ENCODE measurements around the gene CYBA.
A peak's percentile ranks its signal among the peaks of the same experiment; 100 is the strongest.

CYBA gene

DNA sequence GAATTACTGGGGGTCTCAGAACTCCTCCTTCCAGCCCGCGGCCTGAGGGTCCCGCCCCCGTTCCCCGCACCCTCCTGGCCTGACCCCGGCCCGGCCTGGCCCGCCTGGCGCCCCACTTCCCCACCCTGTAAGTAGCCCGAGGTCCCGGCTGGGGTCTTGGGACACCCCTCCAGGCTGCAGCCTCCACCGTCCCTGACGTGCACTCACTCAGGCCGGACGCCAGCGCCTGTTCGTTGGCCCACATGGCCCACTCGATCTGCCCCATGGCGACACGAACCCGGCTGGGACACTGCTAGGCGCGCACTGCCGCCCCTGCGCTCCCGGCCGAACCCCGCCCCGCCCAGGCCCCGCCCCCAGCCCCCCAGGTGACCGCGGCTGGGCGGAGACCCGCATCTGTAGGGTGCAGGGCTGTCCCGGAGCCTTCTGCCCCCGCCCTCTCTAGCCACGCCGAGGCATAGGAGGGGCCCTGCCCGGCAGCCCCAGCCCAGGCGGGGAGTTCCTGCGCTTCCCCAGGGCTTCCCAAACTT is at the start of gene CYBA:
Gene CYBA (minus strand): TSS at position 305 of the 527 bp plus-strand sequence. CDS start 40 bp downstream, at position 265.
- Mint-ChIP-seq H3K9me3 (no peaks in the 10 kb centered on the region), H3K4me3 (peak within 1 kb of the TSS; percentile 90), H3K36me3 (ENCODE audit: low read depth) (peaks cover 17% of the 10 kb centered on the region), H3K4me1 (ENCODE audit: low read depth) (peaks cover 12% of the 10 kb centered on the region), H3K27me3 (ENCODE audit: low read depth) (no peaks in the 10 kb centered on the region), H3K27ac (peak within 1 kb of the TSS; percentile 94)
- peak; percentile 87 for DNase-seq (ENCODE audit: low spot score)

DNA sequence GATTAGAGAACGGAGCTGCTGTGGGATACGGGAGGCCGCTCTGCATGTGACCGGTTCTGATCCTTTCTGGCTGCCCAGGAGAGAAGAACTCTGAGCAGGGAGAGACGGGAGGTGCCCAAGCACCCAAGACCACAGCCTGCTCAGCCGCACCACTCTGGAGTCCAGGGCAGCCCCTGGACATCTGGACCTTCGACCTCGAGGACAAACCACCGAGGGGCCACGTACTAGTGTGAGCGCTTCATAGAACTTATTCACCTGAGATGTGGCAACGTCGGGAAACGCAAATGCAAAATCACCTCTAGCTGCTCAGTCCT is 49.4 kb upstream of the CYBA start:
- H3K27ac Mint-ChIP-seq: peak overlapping the region; percentile 77
- peaks cover 47% of the 10 kb centered on the region for H3K36me3 Mint-ChIP-seq (ENCODE audit: low read depth)
- DNase-seq (ENCODE audit: low spot score): no peak
- H3K27me3 Mint-ChIP-seq (ENCODE audit: low read depth): no peaks in the 10 kb centered on the region
- no peaks in the 10 kb centered on the region for H3K9me3 Mint-ChIP-seq
- H3K4me1 Mint-ChIP-seq (ENCODE audit: low read depth): peaks cover 38% of the 10 kb centered on the region
- peak overlapping the region; percentile 85 for H3K4me3 Mint-ChIP-seq

DNA sequence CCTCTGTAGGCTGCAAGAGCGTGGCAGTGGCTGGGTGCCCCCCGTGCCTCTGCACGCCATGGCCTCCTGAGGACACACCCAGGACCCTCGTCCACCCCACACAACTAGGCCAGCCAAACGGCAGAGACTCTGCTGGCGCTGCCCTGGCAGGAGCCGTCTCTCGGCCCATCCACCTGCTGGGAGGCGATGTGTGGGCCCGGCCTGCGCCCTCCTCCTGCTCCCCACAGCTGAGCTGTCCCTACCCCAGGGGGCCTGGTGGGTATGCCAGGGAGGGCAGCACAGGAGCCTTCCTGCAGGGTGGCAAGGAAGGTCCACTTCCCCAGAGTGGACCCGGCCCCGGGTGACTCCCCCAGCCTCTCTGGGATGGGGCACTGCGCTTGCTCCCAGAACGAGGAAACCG is 48.3 kb upstream of the CYBA start:
- Mint-ChIP-seq H3K4me3 (no peak overlapping the region), H3K9me3 (no peaks in the 10 kb centered on the region), H3K27ac (no peak overlapping the region), H3K36me3 (ENCODE audit: low read depth) (peaks cover 46% of the 10 kb centered on the region), H3K27me3 (ENCODE audit: low read depth) (no peaks in the 10 kb centered on the region), H3K4me1 (ENCODE audit: low read depth) (peaks cover 36% of the 10 kb centered on the region)
- no peak for DNase-seq (ENCODE audit: low spot score)

DNA sequence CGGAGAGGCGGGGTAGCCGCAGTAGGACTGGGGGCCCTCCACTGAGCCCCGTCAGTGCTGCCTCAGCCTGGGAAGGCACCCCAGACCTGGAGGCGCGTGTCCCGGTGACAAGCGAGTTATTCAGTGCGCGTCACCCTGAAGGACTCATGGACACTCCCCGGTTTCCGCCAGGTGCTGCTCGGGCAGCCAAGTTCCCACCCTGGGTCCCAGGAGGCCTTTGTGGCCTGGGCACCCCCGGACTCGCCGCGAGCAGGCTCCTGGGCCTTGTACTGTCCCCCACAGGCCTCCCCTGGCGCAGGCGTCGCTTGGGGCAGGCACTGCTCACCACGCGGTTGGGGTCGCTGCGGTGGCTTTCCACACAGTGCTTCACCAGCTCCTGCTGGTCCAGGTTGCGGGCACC is 47.8 kb upstream of the CYBA start:
- peaks cover 42% of the 10 kb centered on the region for H3K36me3 Mint-ChIP-seq (ENCODE audit: low read depth)
- no peak overlapping the region for H3K27ac Mint-ChIP-seq
- no peaks in the 10 kb centered on the region for H3K9me3 Mint-ChIP-seq
- no peaks in the 10 kb centered on the region for H3K27me3 Mint-ChIP-seq (ENCODE audit: low read depth)
- H3K4me1 Mint-ChIP-seq (ENCODE audit: low read depth): peaks cover 32% of the 10 kb centered on the region
- no peak for DNase-seq (ENCODE audit: low spot score)
- H3K4me3 Mint-ChIP-seq: no peak overlapping the region

DNA sequence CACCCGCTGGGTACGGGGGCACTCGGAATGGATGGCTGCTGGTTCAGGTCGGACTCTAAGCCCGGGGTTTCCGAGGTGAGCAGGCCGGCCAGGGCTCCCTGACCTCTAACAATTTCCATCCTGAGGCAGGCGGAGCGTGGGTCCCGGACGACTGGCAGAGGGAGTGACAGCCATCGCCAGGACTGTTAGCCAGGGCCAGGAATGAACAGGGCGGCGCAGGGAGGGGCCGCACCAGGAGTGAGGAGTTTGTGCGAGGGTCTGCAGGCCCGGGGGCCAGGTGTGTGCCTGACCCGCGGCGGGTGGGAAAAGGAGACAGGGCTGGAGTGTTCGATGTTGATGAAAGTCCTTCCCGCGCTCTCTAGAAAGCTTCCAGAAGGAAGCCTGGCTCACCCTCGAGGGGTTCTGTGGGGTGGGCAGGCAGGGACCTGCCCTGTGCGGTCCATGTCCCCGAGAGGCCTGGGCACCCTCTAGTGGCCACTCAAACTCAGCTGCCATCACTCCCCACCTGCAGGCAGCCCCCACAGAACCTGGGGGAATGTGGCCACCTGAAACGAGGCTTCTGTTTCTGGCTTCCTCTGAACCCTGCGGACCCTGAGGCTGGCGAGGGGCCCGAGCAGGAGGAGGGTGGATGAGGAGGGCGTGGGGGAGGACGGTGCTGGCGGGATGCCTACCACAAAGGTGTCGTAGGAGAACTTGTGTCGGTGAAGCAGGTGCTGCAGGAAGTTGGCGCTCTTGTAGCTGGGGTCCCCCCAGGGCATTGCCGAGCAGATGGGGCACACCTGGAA is 47.2 kb upstream of the CYBA start:
- Mint-ChIP-seq H3K9me3 (no peaks in the 10 kb centered on the region), H3K27ac (peak overlapping the region; percentile 60), H3K36me3 (ENCODE audit: low read depth) (peaks cover 38% of the 10 kb centered on the region), H3K27me3 (ENCODE audit: low read depth) (no peaks in the 10 kb centered on the region), H3K4me1 (ENCODE audit: low read depth) (peaks cover 30% of the 10 kb centered on the region), H3K4me3 (no peak overlapping the region)
- no peak for DNase-seq (ENCODE audit: low spot score)

DNA sequence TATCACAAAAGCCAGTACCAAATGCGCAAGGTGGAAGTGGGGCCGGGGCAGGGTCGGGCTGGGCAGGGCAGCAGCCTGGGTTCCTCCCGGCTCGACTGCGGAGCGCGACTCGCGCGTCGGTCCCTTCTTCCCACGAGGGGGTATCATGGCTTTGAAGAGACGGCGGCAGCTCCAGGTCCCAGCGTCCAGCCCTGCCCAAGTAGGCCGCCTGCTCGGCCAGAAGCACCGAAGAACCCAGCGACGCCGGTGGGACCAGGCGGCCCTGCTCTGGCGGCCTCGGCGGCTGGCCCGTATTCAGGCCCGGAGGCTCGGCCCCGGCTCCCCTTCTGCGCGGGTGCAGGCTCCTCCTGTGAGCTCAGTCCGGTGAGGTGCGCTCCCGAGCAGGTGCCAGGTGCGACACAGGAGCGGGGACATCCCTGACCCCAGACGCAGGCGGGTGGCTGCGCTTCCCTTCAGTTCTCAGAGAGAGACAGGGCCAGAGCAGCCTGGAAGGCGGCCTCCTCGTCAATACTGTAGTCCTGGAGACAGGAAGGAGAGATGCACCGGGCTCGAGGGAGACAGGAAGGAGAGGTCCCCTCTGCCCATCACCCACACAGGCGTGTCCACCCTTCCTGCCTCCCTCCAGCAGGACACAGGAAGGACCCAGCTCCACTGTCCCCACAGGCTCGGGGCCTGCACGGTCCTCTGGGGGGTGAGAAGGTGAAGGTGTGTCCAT is 46.4 kb upstream of the CYBA start:
- Mint-ChIP-seq H3K27me3 (ENCODE audit: low read depth) (no peaks in the 10 kb centered on the region), H3K4me3 (no peak overlapping the region), H3K4me1 (ENCODE audit: low read depth) (peaks cover 29% of the 10 kb centered on the region), H3K27ac (peak overlapping the region; percentile 52), H3K9me3 (no peaks in the 10 kb centered on the region), H3K36me3 (ENCODE audit: low read depth) (peaks cover 31% of the 10 kb centered on the region)
- DNase-seq (ENCODE audit: low spot score): no peak

DNA sequence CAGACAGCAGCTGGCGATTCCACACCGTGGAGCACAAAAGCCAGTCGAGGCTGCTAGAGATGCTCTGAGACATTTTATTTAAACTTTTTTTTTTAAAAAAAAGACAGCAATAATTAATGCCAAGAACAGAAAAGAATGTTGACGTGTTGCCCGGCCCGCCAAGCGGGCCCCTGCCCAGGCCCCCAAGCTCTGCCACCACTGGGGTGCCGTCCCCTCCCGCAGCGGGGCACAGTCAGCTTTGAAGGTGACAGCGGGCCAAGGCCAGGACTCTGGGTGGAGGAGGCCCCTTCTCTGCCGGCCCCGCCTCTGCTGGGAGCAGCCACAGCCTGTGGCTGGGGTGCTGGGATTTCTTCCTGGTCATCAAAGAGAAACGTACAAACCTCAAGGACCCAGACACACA is 45.6 kb upstream of the CYBA start:
- Mint-ChIP-seq H3K27ac (no peak overlapping the region), H3K4me1 (ENCODE audit: low read depth) (peaks cover 30% of the 10 kb centered on the region), H3K4me3 (no peak overlapping the region), H3K36me3 (ENCODE audit: low read depth) (peaks cover 26% of the 10 kb centered on the region), H3K27me3 (ENCODE audit: low read depth) (no peaks in the 10 kb centered on the region), H3K9me3 (no peaks in the 10 kb centered on the region)
- no peak for DNase-seq (ENCODE audit: low spot score)

DNA sequence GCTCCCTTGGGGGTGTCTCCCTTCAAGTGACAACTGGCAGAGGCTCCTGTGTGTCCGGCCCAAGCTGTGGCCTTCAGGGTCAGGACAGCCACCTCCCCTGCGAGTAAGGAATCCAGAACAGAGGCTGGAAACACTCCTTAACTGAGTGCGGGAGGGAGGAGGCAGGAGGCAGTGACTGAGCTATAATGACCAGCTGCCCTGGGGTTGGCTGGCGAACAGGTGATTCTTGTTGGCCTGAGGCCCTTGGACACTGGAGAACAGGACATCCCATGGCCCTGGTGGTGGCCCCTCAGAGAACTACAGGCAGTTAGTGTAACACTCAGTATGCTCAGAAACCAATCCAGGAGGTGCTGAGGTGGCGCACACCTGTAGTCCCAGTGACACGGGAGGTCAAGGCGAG is 44.9 kb upstream of the CYBA start:
- H3K27ac Mint-ChIP-seq: peak overlapping the region; percentile 45
- H3K4me3 Mint-ChIP-seq: no peak overlapping the region
- peaks cover 33% of the 10 kb centered on the region for H3K4me1 Mint-ChIP-seq (ENCODE audit: low read depth)
- no peaks in the 10 kb centered on the region for H3K9me3 Mint-ChIP-seq
- no peak for DNase-seq (ENCODE audit: low spot score)
- H3K36me3 Mint-ChIP-seq (ENCODE audit: low read depth): peaks cover 22% of the 10 kb centered on the region
- no peaks in the 10 kb centered on the region for H3K27me3 Mint-ChIP-seq (ENCODE audit: low read depth)

DNA sequence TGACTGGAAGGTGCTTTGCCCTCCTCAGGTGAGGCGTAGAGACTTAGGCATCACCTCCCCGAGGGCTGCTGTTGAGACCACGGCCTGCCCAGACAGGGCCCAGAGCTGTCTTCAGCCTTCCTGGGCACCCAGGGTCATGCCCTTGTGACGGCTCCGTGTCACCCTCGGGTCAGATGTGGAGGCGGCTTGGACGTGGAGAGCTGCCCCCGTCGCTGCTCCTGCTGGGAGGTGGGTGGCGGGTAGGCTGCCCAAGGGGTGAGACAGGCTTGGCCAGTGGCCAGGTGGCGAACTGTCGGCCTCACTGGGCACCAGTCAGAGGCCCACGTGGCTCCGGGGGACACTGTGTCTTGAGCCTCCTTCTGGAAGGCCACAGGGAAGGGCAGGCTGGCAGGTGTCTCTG is 44.4 kb upstream of the CYBA start:
- DNase-seq (ENCODE audit: low spot score): no peak
- Mint-ChIP-seq H3K4me3 (no peak overlapping the region), H3K27me3 (ENCODE audit: low read depth) (no peaks in the 10 kb centered on the region), H3K4me1 (ENCODE audit: low read depth) (peaks cover 34% of the 10 kb centered on the region), H3K36me3 (ENCODE audit: low read depth) (peaks cover 18% of the 10 kb centered on the region), H3K27ac (peak overlapping the region; percentile 45), H3K9me3 (no peaks in the 10 kb centered on the region)

DNA sequence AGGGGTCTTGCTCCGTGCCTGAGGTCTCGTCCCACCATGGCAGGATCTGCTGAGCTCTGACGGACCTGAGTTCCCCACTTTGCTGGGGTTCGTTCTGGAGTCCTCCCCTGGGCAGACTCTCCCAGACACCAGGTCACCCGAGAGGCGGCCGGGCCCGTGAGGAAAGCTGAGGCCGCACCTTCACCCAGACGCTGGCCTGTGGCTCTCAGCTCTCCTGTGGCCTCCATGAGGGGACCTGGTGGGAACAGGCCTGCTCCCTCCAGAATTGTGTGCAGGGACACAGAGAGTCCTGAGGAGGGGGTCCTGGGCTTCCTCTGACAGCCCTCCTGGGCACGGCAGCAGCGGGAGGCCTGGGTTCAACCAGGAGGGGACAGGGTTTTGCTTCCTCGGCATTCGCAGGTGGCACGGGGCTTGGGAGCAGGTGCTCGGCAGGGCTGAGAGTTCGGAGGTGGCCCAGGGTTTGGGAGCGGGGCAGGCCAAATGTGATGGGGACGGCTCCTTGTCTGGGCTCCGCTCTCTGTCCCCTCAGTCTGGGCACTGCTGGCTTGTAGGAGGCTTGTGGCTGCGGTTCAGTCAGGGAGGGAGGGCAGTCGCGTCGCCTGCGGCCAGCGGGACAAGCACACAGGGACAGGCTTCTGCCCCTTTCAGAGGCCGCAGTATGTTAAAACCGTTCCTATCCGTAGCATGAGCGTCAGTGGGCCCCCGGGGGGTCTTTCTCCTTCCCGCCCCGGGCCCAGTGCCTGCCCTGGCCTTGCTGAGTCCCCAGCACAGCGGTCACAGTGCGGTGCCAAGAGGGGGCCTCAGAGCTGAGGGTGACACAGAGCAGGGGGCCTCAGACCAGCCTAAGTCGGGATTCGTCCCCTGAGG is 43.6 kb upstream of the CYBA start:
- Mint-ChIP-seq H3K4me3 (no peak overlapping the region), H3K4me1 (ENCODE audit: low read depth) (peaks cover 27% of the 10 kb centered on the region), H3K9me3 (no peaks in the 10 kb centered on the region), H3K27me3 (ENCODE audit: low read depth) (no peaks in the 10 kb centered on the region), H3K36me3 (ENCODE audit: low read depth) (peaks cover 11% of the 10 kb centered on the region), H3K27ac (peak overlapping the region; percentile 61)
- DNase-seq (ENCODE audit: low spot score): no peak

DNA sequence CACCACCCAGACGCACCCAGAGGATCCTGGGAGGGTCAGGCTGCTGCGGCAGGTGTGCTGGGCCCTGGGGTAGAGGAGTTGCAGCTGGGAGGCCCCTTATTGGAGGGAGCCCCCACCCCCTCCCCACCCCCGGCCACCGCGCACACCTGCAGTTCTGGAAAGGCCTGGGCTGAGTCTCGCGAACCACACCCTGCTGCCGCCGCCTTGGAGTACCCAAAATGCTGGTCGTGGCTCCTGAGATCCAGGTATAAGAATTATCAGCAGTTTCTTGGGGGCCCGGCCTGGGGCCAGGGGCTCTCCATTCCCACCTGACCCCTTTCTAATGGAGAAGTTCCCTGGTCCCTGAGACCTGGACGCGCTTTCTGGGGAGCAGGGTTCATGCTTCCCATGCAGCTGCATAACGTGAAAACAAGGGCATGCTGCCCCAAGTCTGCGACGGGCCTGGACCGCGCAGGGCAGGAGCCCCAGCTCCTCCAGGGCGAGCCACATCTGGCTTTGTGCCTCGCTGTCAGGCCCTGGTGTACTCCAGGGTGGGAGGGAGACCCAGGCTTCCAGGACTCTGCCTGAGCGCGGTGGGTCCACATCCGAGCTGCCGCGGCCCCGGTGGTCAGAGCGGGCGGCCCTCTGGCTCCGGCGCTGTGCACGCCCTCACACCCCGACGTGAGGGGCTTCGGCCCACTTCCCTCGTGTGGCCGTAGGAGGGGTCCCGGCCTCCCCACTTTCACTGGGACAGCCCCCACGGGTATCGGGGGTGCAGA is 42.7 kb upstream of the CYBA start:
- H3K9me3 Mint-ChIP-seq: no peaks in the 10 kb centered on the region
- no peak overlapping the region for H3K27ac Mint-ChIP-seq
- peaks cover 11% of the 10 kb centered on the region for H3K36me3 Mint-ChIP-seq (ENCODE audit: low read depth)
- no peak for DNase-seq (ENCODE audit: low spot score)
- peaks cover 31% of the 10 kb centered on the region for H3K4me1 Mint-ChIP-seq (ENCODE audit: low read depth)
- H3K4me3 Mint-ChIP-seq: no peak overlapping the region
- no peaks in the 10 kb centered on the region for H3K27me3 Mint-ChIP-seq (ENCODE audit: low read depth)

DNA sequence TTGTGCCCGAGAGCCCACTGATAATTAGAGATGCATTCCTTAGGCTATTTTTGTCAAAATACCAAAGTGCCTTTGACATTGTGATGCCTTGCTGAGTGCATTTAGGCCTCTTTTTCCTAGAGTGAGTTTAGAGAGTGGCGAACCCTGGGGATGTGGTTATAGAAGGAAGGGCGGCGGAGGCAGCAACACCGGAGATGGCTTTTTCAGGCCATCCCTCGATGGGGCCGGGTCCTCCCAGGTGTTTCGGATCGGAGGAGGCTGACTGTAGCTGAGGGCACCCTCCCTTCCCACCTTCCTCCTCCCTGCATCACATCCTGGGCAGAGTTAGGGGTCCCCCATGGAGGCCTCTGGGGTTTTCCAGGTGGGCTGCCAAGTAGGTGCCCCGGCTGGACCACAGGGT is 42.0 kb upstream of the CYBA start:
- no peaks in the 10 kb centered on the region for H3K27me3 Mint-ChIP-seq (ENCODE audit: low read depth)
- peak overlapping the region; percentile 69 for H3K27ac Mint-ChIP-seq
- peaks cover 30% of the 10 kb centered on the region for H3K4me1 Mint-ChIP-seq (ENCODE audit: low read depth)
- H3K9me3 Mint-ChIP-seq: no peaks in the 10 kb centered on the region
- no peak for DNase-seq (ENCODE audit: low spot score)
- H3K4me3 Mint-ChIP-seq: peak overlapping the region; percentile 71
- H3K36me3 Mint-ChIP-seq (ENCODE audit: low read depth): peaks cover 7% of the 10 kb centered on the region

DNA sequence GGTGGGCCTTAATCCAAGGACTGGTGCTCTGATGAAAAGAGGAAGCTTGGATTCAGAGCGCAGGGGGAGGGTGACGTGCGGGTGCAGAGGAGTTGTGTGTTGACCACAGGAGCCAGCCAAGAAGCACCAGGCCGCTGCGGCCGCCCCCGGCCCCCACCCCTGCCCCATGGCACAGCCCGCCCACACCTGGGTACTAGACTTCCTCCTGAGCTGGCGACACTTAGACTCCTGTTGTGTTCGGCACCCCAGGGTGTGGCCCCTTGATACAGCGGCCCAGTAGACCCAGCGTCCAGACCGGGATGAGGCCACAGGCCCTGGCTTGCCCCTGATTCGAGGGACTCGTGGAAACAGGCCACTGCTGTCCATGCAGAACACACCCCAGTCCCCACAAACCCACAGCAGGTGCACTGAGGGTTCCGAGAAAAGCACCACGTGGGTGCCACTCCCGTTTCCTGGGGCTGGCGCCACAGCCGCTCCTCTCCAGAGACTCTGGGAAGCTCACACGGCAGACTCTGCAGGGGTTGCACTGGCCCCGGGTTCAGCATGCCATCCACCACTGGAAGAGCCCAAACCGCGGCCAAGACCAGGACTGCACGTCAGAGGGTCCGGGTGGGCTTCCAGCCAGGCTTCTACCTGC is 41.2 kb upstream of the CYBA start:
- H3K27me3 Mint-ChIP-seq (ENCODE audit: low read depth): no peaks in the 10 kb centered on the region
- peak overlapping the region; percentile 78 for H3K27ac Mint-ChIP-seq
- no peaks in the 10 kb centered on the region for H3K9me3 Mint-ChIP-seq
- H3K36me3 Mint-ChIP-seq (ENCODE audit: low read depth): peaks cover 2% of the 10 kb centered on the region
- H3K4me3 Mint-ChIP-seq: peak overlapping the region; percentile 71
- DNase-seq (ENCODE audit: low spot score): no peak
- peaks cover 26% of the 10 kb centered on the region for H3K4me1 Mint-ChIP-seq (ENCODE audit: low read depth)
